Activated effector memory CD4-positive, alpha-beta T cell treated with Interleukin-2 at 50 U/mL for 16 hours (primary cell): Measurements from ENCODE around the gene NR1H3.

Experiments used
- DNase-seq: peaks from one replicate; pipeline ENCODE4 v3.0.0-alpha.2; 2020

Gene NR1H3

GRCh38 chr11:47244448-47245350 is 13.1 kb upstream of the NR1H3 start:
- DNase-seq = no peak

GRCh38 chr11:47245611-47246357 is 12.0 kb upstream of the NR1H3 start:
- no peak for DNase-seq

- DNase-seq = no peak
These were observed 10.3 kb upstream of the NR1H3 start for GRCh38 chr11:47247502-47247901.

GRCh38 chr11:47248304-47248663 is 9.5 kb upstream of the NR1H3 start:
- no peak for DNase-seq

- peak; percentile 79 for DNase-seq
These were observed 9.0 kb upstream of the NR1H3 start, which contains the start of gene ACP2 for GRCh38 chr11:47248664-47249377. Gene ACP2 (minus strand): TSS chr11:47248814. CDS start chr11:47248789, 25 bp downstream.

- no peak for DNase-seq
These were observed 8.4 kb upstream of the NR1H3 start for GRCh38 chr11:47249378-47249715.

- no peak for DNase-seq
These were observed 6.0 kb upstream of the NR1H3 start for GRCh38 chr11:47251751-47252150.

GRCh38 chr11:47253660-47254059 is 4.1 kb upstream of the NR1H3 start:
- no peak for DNase-seq

- no peak for DNase-seq
These were observed 3.4 kb upstream of the NR1H3 start for GRCh38 chr11:47254386-47254785.

- DNase-seq = no peak
These were observed 1.4 kb upstream of the NR1H3 start for GRCh38 chr11:47256374-47256773.

GRCh38 chr11:47257177-47257516 is 649 bp upstream of the NR1H3 start:
- no peak for DNase-seq

GRCh38 chr11:47258317-47258902 is 614 bp downstream of the NR1H3 start:
- DNase-seq = no peak

GRCh38 chr11:47259232-47259977 is 1.6 kb downstream of the NR1H3 start:
- DNase-seq = no peak

- DNase-seq = no peak
These were observed 2.6 kb downstream of the NR1H3 start for GRCh38 chr11:47260366-47260765.

- no peak for DNase-seq
These were observed 3.5 kb downstream of the NR1H3 start for GRCh38 chr11:47261291-47261800.

GRCh38 chr11:47264119-47264518 is 6.3 kb downstream of the NR1H3 start:
- no peak for DNase-seq

- DNase-seq = no peak
These were observed 6.7 kb downstream of the NR1H3 start for GRCh38 chr11:47264521-47264920.

- no peak for DNase-seq
These were observed 10.1 kb downstream of the NR1H3 start for GRCh38 chr11:47267876-47268275.

- DNase-seq = no peak
These were observed 10.7 kb downstream of the NR1H3 start for GRCh38 chr11:47268448-47269001.

- DNase-seq = peak; percentile 80
These were observed 11.4 kb downstream of the NR1H3 start for GRCh38 chr11:47269002-47269828.

GRCh38 chr11:47269829-47270305 is 12.1 kb downstream of the NR1H3 start, which contains the start of gene MADD:
Gene MADD (plus strand): TSS chr11:47270133.
- peak; percentile 90 for DNase-seq
